ENCODE data around the gene TIMP3.

Gene TIMP3

DNA sequence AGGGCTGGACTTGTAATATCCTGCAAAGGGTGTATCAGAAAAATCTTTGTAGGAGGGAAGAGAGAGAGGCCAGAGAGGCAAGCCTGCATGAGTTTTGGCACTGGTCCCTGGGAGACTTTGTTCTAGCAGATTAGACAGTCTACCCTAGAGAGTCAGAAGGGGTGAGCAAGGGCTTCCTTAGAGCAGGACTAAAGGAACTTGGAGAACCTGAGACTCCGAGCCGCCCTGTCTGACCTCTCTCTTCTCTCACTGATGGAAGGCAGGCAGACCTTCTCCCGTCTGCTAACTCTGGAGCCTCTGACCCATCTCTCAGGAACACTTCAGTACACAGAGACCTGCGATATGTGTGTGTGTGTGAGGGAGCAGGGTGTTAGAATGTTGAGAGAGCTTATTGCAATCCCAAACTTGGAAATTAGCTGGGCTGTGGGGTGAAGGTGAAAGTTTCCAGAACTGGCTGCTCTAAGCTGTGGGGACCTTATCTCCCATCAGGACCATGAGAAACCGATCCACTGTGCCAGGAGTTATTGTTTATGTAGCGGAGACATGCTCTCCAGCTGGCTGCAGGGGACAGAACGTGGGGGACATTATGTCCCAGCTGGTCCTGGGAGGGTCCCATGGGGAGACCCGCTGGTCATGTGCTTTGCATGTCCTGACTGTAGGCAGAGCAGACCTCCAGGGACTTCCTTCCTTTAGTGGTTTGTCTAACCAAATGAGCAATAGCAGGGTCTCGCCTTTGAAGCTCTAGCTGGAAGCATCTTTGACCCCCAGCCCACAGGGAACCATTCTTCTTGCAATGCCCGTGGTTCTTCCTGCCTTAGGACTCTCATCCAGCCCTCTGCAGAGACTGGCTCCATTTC, 51.1 kb downstream of the TIMP3 start:
- DNase-seq: no peak
- Histone ChIP-seq H3K27me3 (replicated peaks; ENCODE audit: insufficient read depth, low read length) (no peaks in the 10 kb centered on the region), H4K20me1 (ENCODE audit: insufficient read depth, low read length) (no peaks in the 10 kb centered on the region)

DNA sequence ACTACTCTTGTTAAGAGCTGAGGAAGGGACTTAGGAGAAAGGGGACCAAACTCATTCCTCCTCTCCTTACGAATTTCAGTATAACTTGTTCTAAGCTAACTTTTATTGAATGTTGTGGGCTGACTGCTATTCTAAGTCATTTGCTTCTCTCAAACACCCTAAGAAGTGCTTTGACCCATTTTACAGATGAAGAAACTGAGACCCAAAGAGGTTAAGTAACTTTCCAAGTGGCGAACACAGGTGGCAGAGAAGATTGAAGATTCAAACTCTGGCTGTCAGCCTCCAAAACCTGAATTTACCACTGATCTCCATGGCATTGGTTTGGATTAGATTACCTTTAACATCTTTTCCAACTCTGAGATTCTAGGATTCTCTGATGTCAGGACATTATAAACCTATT, 52.2 kb downstream of the TIMP3 start:
- Histone ChIP-seq H2AFZ (ENCODE audit: low read length) (no peak overlapping the region), H4K20me1 (ENCODE audit: insufficient read depth, low read length) (no peaks in the 10 kb centered on the region), H3K36me3 (replicated peaks; ENCODE audit: insufficient read depth, low read length) (no peaks in the 10 kb centered on the region), H3K4me3 (ENCODE audit: low read length) (no peak overlapping the region), H3K9me3 (replicated peaks; ENCODE audit: insufficient read depth, low read length) (no peaks in the 10 kb centered on the region), H3K9me2 (replicated peaks; ENCODE audit: insufficient read depth, low read length) (no peaks in the 10 kb centered on the region), H3K27ac (ENCODE audit: low read length) (no peak overlapping the region), H3K9ac (ENCODE audit: low read length) (no peak overlapping the region), H3F3A (ENCODE audit: insufficient read depth, low read length) (no peaks in the 10 kb centered on the region), H3K79me2 (ENCODE audit: low read length) (no peaks in the 10 kb centered on the region), H3K4me1 (ENCODE audit: low read length) (no peaks in the 10 kb centered on the region), H3K27me3 (replicated peaks; ENCODE audit: insufficient read depth, low read length) (no peaks in the 10 kb centered on the region), H3K4me2 (ENCODE audit: low read depth, low read length) (no peak overlapping the region)
- TF ChIP-seq EZH2 (optimal IDR thresholded peaks at IDR 0.05; ENCODE audit: low read depth, low read length) (no peak), EZH2phosphoT487 (IDR thresholded peaks at IDR 0.05; ENCODE audit: low read length) (no peak)
- TF ChIP-seq, protein P1, sequence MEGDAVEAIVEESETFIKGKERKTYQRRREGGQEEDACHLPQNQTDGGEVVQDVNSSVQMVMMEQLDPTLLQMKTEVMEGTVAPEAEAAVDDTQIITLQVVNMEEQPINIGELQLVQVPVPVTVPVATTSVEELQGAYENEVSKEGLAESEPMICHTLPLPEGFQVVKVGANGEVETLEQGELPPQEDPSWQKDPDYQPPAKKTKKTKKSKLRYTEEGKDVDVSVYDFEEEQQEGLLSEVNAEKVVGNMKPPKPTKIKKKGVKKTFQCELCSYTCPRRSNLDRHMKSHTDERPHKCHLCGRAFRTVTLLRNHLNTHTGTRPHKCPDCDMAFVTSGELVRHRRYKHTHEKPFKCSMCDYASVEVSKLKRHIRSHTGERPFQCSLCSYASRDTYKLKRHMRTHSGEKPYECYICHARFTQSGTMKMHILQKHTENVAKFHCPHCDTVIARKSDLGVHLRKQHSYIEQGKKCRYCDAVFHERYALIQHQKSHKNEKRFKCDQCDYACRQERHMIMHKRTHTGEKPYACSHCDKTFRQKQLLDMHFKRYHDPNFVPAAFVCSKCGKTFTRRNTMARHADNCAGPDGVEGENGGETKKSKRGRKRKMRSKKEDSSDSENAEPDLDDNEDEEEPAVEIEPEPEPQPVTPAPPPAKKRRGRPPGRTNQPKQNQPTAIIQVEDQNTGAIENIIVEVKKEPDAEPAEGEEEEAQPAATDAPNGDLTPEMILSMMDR (IDR thresholded peaks at IDR 0.05; ENCODE audit: low read length): no peak
- DNase-seq: no peak

More for the DNA sequence above, 51.1 kb downstream of the TIMP3 start:
- Histone ChIP-seq H3K79me2 (ENCODE audit: low read length) (no peaks in the 10 kb centered on the region), H3K4me2 (ENCODE audit: low read depth, low read length) (no peak overlapping the region), H3K27ac (ENCODE audit: low read length) (no peak overlapping the region), H3K9me2 (replicated peaks; ENCODE audit: insufficient read depth, low read length) (no peaks in the 10 kb centered on the region), H3K9ac (ENCODE audit: low read length) (no peak overlapping the region), H3K36me3 (replicated peaks; ENCODE audit: insufficient read depth, low read length) (no peaks in the 10 kb centered on the region), H2AFZ (ENCODE audit: low read length) (no peak overlapping the region), H3K4me3 (ENCODE audit: low read length) (no peak overlapping the region), H3K4me1 (ENCODE audit: low read length) (no peaks in the 10 kb centered on the region), H3K9me3 (replicated peaks; ENCODE audit: insufficient read depth, low read length) (no peaks in the 10 kb centered on the region), H3F3A (ENCODE audit: insufficient read depth, low read length) (no peaks in the 10 kb centered on the region)
- TF ChIP-seq EZH2 (optimal IDR thresholded peaks at IDR 0.05; ENCODE audit: low read depth, low read length): no peak
- TF ChIP-seq EZH2phosphoT487 (IDR thresholded peaks at IDR 0.05; ENCODE audit: low read length): no peak
- TF ChIP-seq, protein P1 (IDR thresholded peaks at IDR 0.05; ENCODE audit: low read length): no peak

DNA sequence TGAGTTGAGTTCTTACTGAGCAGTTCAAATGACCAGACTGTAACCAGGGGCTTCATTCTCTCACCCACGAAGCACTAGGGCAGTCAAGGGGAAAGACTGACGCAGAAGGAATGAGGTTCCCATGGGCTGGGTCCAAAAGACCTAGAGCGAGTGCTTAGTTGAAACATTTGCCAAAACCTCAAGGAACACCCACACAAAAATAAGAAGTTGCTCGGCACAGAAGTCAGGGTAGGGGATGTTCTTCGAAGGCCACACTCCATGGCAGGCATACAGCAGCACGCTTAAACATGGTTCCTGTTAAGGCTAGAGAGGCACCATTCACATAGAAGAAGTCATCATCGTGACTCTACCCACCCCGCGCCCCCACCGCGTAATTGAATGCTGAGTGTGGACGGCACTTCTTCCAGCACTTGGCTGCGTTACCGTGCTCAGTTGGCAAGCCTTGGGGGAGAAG, 52.9 kb downstream of the TIMP3 start:
- H3K36me3 ChIP-seq (replicated peaks; ENCODE audit: insufficient read depth, low read length): no peaks in the 10 kb centered on the region
- no peak overlapping the region for H2AFZ ChIP-seq (ENCODE audit: low read length)

More for the DNA sequence above, 52.9 kb downstream of the TIMP3 start:
- Histone ChIP-seq H3K4me2 (ENCODE audit: low read depth, low read length) (no peak overlapping the region), H3K27me3 (replicated peaks; ENCODE audit: insufficient read depth, low read length) (no peaks in the 10 kb centered on the region), H4K20me1 (ENCODE audit: insufficient read depth, low read length) (no peaks in the 10 kb centered on the region), H3K4me3 (ENCODE audit: low read length) (no peak overlapping the region), H3K9ac (ENCODE audit: low read length) (no peak overlapping the region), H3K27ac (ENCODE audit: low read length) (no peak overlapping the region), H3F3A (ENCODE audit: insufficient read depth, low read length) (no peaks in the 10 kb centered on the region), H3K9me2 (replicated peaks; ENCODE audit: insufficient read depth, low read length) (no peaks in the 10 kb centered on the region), H3K79me2 (ENCODE audit: low read length) (no peaks in the 10 kb centered on the region), H3K9me3 (replicated peaks; ENCODE audit: insufficient read depth, low read length) (no peaks in the 10 kb centered on the region), H3K4me1 (ENCODE audit: low read length) (no peaks in the 10 kb centered on the region)
- no peak for DNase-seq
- TF ChIP-seq EZH2phosphoT487 (IDR thresholded peaks at IDR 0.05; ENCODE audit: low read length): no peak
- no peak for TF ChIP-seq EZH2 (optimal IDR thresholded peaks at IDR 0.05; ENCODE audit: low read depth, low read length)
- TF ChIP-seq, protein P1 (IDR thresholded peaks at IDR 0.05; ENCODE audit: low read length): no peak

All from MM.1S (cell line).